ENCODE measurements around the gene PDE9A.
"Not testable (repeated sequence)": the region's sequence is repeated elsewhere in the genome, so short reads cannot be mapped to it uniquely, and the experiment has no call there.

Gene PDE9A

DNA sequence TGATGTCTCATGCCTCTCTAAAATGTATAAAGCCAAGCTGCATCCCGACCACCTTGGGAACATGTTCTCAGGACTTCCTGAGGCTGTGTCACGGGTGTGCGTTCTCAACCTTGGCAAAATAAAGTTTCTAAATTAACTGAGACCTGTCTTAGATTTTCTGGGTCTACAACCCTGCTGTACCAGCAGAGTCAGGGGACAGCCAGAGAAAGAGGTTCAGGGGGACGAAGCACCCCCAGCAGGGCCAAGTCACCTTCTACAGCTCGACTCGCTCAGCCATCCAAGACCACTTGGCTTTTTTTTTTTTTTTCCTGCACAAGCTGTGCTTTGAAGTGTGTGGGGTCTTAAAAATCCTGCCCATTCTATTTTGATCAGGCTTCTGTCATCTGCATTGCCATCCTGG, 28.5 kb upstream of the PDE9A start:
- no peak for DNase-seq

DNA sequence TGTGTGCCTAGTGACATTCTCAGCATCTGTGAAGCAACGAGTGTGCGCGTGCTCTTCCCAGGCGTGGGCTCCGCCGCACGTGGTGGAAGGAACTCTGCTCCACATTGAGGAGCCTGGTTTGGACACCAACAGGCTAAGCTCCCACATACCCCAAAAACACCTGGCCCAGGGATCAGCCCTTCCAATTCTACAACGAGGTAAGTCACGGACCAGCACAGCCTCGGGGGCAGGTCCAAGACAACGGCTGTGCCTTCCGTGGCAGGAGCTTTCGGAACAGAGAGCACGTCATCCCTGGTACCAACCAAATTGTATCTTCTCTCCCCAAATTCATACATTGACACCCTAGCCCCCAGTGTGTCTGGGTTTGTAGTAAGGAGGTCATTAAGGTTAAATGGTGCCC, 27.2 kb upstream of the PDE9A start:
- DNase-seq, result no peak

- no peak for DNase-seq
Observed at GRCh38 chr21:42627527-42628289, 25.7 kb upstream of the PDE9A start.

DNA sequence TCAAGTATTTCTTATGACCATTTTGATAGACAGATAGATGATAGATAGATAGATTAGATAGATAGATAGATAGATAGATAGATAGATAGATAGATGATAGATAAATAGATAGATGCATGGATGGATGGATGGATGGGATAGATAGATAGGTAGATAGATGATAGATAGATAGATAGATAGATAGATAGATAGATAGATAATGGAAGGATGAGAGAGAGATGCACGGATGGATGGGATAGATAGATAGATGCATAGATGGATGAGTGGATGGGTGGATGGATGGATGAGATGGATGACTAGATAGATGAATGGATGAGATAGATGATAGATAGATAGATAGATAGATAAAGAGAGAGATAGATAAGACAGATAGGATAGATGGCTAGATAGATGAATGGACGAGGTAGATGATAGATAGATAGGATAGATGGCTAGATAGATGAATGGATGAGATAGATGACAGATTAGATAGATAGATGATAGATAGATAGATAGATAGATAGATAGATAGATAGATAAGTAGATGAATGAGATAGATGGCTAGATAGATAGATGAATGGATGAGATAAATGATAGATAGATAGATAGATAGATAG, 24.9 kb upstream of the PDE9A start:
- not testable (repeated sequence) for DNase-seq

- DNase-seq, result no peak
Observed at GRCh38 chr21:42629933-42630589, 23.4 kb upstream of the PDE9A start.

DNA sequence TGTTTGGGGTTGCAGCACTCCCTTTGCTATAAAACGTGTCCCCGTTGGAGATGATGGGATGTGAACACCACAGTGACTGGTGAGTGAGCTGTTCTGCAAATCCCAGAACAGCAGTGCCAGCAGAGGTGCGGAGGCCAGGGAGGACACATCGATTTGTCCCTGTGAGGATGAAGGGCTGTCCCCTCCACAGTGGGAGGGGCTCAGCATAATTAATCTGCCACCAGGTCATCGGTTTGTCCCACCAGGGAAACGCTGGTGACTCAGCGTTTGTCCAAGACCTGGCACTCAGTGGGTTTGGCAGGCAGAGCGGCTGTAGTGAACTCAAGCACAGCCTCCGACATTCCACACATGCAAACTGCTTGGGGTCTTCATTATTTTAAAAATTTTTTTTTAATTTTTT, 22.8 kb upstream of the PDE9A start:
- no peak for DNase-seq

GRCh38 chr21:42631142-42631541, 22.3 kb upstream of the PDE9A start:
- DNase-seq, result no peak

- DNase-seq, result no peak
Observed at GRCh38 chr21:42632336-42632751, 21.1 kb upstream of the PDE9A start.

DNA sequence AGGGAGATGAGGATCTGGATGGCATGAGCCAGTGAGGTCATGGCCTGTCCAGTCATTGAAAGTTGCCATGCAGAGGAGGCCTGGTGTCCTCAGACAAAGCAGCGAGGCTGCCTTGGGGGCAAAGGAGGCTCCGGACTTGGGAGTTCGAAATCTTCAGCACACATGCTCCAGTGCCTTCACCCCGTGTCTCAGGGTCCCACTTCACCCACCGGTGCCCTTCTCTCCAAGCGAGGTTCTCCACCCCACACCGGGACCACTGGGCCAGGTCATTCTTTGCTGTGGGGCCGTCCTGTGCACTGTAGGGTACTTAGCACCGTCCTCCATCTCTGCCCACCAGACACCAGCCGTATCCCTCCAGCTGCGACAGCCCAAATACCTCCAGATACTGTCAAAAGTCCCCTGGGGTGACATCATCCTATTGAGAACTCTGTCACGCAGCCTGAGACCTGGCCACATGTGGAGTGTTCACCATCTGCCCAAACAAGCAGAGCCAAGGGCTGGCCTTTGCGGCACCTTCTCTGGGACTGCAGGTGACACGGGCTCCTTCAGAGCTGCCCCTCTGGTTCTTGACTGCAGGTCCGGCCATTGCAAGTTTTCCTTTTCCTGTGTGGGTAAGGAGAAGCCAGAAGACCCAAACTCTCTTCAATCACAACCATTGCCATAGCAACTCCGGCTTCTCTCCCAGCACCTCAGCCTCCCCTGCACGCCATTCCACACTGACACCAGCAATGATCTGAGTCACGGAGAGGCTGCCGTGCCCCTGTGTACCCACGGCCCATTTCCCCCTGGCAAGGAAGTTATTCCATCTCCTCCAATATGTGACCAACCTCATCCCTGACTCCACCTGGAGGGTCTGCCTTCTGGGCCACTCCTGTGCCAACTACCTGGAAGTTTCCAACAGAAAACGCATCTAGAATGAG, 20.4 kb upstream of the PDE9A start:
- DNase-seq, result no peak

DNA sequence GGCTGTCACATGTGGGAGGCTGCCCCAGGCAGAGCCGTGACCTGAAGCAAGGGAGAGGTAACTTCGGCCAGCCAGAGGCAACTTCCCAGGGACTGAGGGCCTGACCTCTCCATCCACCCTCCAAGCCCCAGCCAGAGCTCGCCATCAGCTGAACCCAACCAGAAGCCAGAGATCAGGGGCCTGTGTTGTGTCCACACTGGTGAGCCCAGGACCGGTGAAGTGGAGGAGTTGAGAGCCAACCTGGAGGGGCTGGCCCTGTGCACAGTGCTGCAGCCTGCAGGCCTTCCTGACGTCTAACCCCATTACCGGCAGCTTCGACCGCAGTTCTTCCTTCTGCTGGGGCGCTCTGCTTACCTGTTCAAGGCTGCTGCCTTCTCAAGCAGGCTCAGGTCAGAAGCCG, 19.6 kb upstream of the PDE9A start:
- DNase-seq, result no peak

GRCh38 chr21:42635848-42636519, 17.4 kb upstream of the PDE9A start:
- DNase-seq, result no peak

- no peak for DNase-seq
Observed at GRCh38 chr21:42636520-42637266, 16.7 kb upstream of the PDE9A start.

- DNase-seq, result no peak
Observed at GRCh38 chr21:42637267-42638041, 16.0 kb upstream of the PDE9A start.

GRCh38 chr21:42638266-42638863, 15.1 kb upstream of the PDE9A start:
- DNase-seq, result no peak

GRCh38 chr21:42639646-42640152, 13.7 kb upstream of the PDE9A start:
- DNase-seq, result no peak

DNA sequence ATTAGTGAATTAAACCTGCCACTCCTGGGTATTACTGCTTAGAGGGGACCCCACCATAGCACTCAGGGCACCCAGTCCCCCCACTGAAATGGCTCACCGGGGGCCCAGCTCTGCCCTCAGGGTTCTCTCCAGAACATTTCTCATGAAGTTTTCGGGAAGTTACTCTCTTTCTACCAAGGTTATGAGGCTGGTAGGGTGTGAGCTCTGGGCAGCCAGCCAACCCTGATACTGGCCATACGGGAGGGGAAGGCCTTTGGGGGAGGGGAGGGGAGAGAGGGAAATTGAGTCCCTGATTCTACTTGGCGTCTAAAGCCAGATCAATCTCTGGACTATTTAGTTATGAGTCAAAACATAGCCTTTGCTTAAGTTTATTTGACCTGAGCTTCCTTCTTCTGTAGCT, 12.9 kb upstream of the PDE9A start:
- DNase-seq, result no peak

- no peak for DNase-seq
Observed at GRCh38 chr21:42641311-42642218, 11.9 kb upstream of the PDE9A start.

GRCh38 chr21:42642219-42642745, 11.1 kb upstream of the PDE9A start:
- no peak for DNase-seq
